Adrenal gland (tissue), 12 donors: ENCODE data around the gene CORO2B. TPM values are rescaled to one million over a fixed set of nuclear protein-coding genes. Genes with fewer than 3 reads are reported as not detected.
A peak's percentile ranks its signal among the peaks of the same experiment; 100 is the strongest.

Experiments used
- DNase-seq, 7 donors: peaks; one replicate each; pipeline ENCODE4 v3.0.0-alpha.2; 2019 to 2020
- H3K27ac ChIP-seq, 5 donors: fragments of 200-600 bp; sonication (generic) in 4 of 5; 1 replicate in 3 of 5; 2 replicates in 2 of 5; pipeline versions ENCODE4 v1.5.1 to v1.8.0; 2016 to 2020; ENCODE audit warnings: mild to moderate bottlenecking in 1 of 5
- H3K27me3 ChIP-seq: fragments of 200-600 bp; 2 replicates; pipeline ENCODE4 v1.8.0; 2021
- H3K36me3 ChIP-seq, 2 donors: fragments of 200-600 bp; replicated peaks in 1 of 2; 1 replicate in 1 of 2; 2 replicates in 1 of 2; pipeline versions ENCODE4 v1.5.1 to v1.8.0; 2018 to 2022
- H3K4me1 ChIP-seq, 2 donors: fragments of 200-600 bp; replicated peaks in 1 of 2; 1 replicate in 1 of 2; 2 replicates in 1 of 2; pipeline versions ENCODE4 v1.5.1 to v1.8.0; 2018 to 2021
- H3K4me3 ChIP-seq, 4 donors: fragments of 200-600 bp; sonication (generic) in 3 of 4; one replicate each; pipeline ENCODE4 v1.5.1; 2016 to 2018
- H3K9me3 ChIP-seq, 3 donors: fragments of 200-600 bp; sonication (generic) in 1 of 3; replicated peaks in 1 of 3; 1 replicate in 2 of 3; 2 replicates in 1 of 3; pipeline versions ENCODE4 v1.5.1 to v1.8.0; 2016 to 2021
- CTCF ChIP-seq, 6 experiments: fragments of 450-650 bp in 4 of 6; fragments of 200-600 bp in 2 of 6; sonication (generic) in 1 of 6; IDR thresholded peaks; 1 replicate in 5 of 6; 2 replicates in 1 of 6; pipeline versions ENCODE4 v1.5.1 to v1.8.0; 2016 to 2021; ENCODE audit warnings: antibody characterized with exemption in 6 of 6, mild to moderate bottlenecking in 2 of 6, moderate library complexity in 1 of 6
- POLR2A ChIP-seq, 2 donors: fragments of 450-650 bp; IDR thresholded peaks; one replicate each; pipeline ENCODE4 v1.6.1; 2017; ENCODE audit warnings: antibody characterized with exemption in 2 of 2, mild to moderate bottlenecking in 2 of 2, moderate library complexity in 1 of 2
- WGBS, 4 donors: extraction: QIAGEN DNeasy Blood & Tissue Kit in 2 of 4; methylation state at CpG; one replicate each; pipeline versions ENCODE4 v1.1.5 to v1.1.7; 2013 to 2017; 5-methylcytosine and 5-hydroxymethylcytosine counted together
- intact Hi-C, 2 donors: fragments of 100-400 bp; cut with DNase I; formaldehyde crosslinking; loops; one replicate each; pipeline versions ENCODE4 v1.14.1 to v1.15.0; 2022 to 2023
- polyA plus RNA-seq, 3 donors: library from polyadenylated mRNA; stranded (reverse); fragments of 200-250 nt in 2 of 3; fragments of 350-450 nt in 1 of 3; fragmentation: Illumina TruSeq in 1 of 3; extraction: RNeasy Lipid Tissue Mini Kit (QIAGEN cat#74804) in 1 of 3; gene quantifications; one replicate each; pipeline ENCODE4 v1.2.3, GENCODE V29; 2013 to 2014
- total RNA-seq, 9 donors: library from RNA; depleted of rRNA in 4 of 9; stranded (reverse); fragments of >200 nt in 4 of 9; fragments of 120-200 nt in 1 of 9; fragmentation: NEBNext Ultra II Directional in 1 of 9; extraction: Animal tissue kit (Norgen Biotek cat#: 25700) in 1 of 9; gene quantifications; one replicate each; pipeline versions ENCODE4 v1.1.0 to v1.2.4, GENCODE V29; 2013 to 2023
- donor health status: healthy with polysubstance abuse.
- donor health status: Bipolar disorder and iron deficiency.
- donor health status: DM: yes; HTN: yes; CAD: no.
- donor health status: DM: no; HTN: no; CAD: no.
- donor health status: DM: no; HTN: no; CAD: no.
- donor health status: DM: yes; HTN: yes; CAD: no.

The CORO2B gene
- total and polyA plus RNA-seq, 12 donors = 2.8 to 8.4 (median 4.3) TPM

DNA sequence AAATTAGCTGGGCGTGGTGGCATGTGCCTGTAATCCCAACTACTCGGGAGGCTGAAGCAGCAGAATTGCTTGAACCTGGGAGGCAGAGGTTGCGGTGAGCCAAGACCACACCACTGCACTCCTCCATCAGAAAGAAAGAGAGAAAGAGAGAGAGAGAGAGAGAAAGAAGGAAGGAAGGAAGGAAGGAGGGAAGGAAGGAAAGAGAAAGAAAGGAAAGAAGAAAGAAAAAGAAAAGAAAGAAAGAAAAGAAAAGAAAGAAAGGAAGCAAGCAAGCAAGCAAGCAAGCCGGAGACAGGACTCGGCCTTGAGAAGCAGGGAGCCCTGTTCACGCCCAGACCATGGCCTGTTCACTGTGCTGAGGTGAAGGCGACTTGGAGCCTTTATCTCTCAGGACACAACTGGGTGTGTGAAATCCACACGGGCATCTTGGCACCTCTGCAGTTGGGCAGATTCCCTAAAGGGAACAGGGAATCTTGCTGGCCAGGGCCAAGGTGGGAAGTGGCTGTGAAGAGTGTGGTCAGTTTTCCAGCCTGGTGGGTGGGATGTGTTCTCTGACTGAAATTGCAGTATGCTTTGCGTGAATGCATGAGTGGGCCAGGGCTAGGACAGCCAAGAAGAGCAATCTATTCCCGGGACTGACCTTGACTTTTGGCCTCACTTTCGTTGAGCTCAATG is 90.3 kb downstream of the CORO2B start:
- H3K4me1 ChIP-seq = no peaks in the 10 kb centered on the region
- H3K9me3 ChIP-seq = no peaks in the 10 kb centered on the region
- intact Hi-C loops = no loop called here
- H3K27ac ChIP-seq = no peak overlapping the region
- no peaks in the 10 kb centered on the region for H3K36me3 ChIP-seq
- 58 to 72% (median 66%) methylated on average over 11 of the region's 11 CpGs for WGBS, 4 donors
- H3K27me3 ChIP-seq = no peaks in the 10 kb centered on the region
- TF ChIP-seq POLR2A (IDR thresholded peaks at IDR 0.05) = no peak
- TF ChIP-seq CTCF (IDR thresholded peaks at IDR 0.05) = no peak
- peak in 1 of 7 donors; percentile 30 for DNase-seq
- no peak overlapping the region for H3K4me3 ChIP-seq

GRCh38 chr15:68672251-68672650 is 93.5 kb downstream of the CORO2B start:
- TF ChIP-seq CTCF (IDR thresholded peaks at IDR 0.05) (no peak), POLR2A (IDR thresholded peaks at IDR 0.05) (no peak)
- Histone ChIP-seq H3K36me3 (no peaks in the 10 kb centered on the region), H3K27ac (no peak overlapping the region), H3K27me3 (no peaks in the 10 kb centered on the region), H3K9me3 (no peaks in the 10 kb centered on the region), H3K4me3 (no peak overlapping the region), H3K4me1 (no peaks in the 10 kb centered on the region)
- intact Hi-C loops = loop anchor here (10.0 kb wide), 2 partner anchors 367 to 417 kb away; no protein-coding TSS in a partner anchor
- WGBS, 4 donors = 53 to 57% (median 55%) methylated on average over 4 of the region's 4 CpGs
- no peak for DNase-seq

GRCh38 chr15:68672781-68673205 is 94.0 kb downstream of the CORO2B start:
- TF ChIP-seq CTCF (IDR thresholded peaks at IDR 0.05) (no peak), POLR2A (IDR thresholded peaks at IDR 0.05) (no peak)
- Histone ChIP-seq H3K9me3 (no peaks in the 10 kb centered on the region), H3K36me3 (no peaks in the 10 kb centered on the region), H3K27ac (no peak overlapping the region), H3K4me1 (no peaks in the 10 kb centered on the region), H3K4me3 (no peak overlapping the region), H3K27me3 (no peaks in the 10 kb centered on the region)
- no peak for DNase-seq
- intact Hi-C loops = loop anchor here (10.0 kb wide), 2 partner anchors 368 to 418 kb away; no protein-coding TSS in a partner anchor
- 67 to 78% (median 75%) methylated on average over 1 to 4 of the region's 4 CpGs for WGBS, 4 donors

DNA sequence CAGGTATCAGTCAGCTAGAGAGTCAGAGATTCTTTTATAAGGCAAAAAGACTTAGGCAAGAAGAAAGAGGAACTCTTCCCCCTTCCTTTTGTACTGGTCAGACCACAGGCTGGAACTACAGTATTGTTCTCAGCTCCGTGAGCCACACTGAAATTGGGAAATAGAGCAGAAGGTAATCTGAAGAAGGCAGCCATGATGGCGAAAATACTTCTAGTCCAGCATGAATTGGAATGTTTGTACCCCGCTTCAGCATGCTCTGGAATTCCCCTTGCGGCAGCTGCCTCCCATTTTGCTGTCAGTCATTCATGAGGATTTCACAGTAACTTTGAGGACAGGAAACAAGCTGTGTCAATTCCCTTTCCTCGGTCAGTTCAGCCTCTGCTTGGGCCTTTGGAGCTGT is 96.2 kb downstream of the CORO2B start:
- no peak for DNase-seq
- WGBS, 4 donors = 51 to 68% (median 61%) methylated on average over 5 of the region's 5 CpGs
- intact Hi-C loops = loop anchor here (2.0 to 10.0 kb wide), 4 partner anchors 116 to 420 kb away; no protein-coding TSS in a partner anchor

More for the DNA sequence above, 96.2 kb downstream of the CORO2B start:
- no peaks in the 10 kb centered on the region for H3K36me3 ChIP-seq
- TF ChIP-seq CTCF (IDR thresholded peaks at IDR 0.05) (no peak), POLR2A (IDR thresholded peaks at IDR 0.05) (no peak)
- no peaks in the 10 kb centered on the region for H3K9me3 ChIP-seq
- no peak overlapping the region for H3K4me3 ChIP-seq
- no peak overlapping the region for H3K27ac ChIP-seq
- no peaks in the 10 kb centered on the region for H3K4me1 ChIP-seq
- no peaks in the 10 kb centered on the region for H3K27me3 ChIP-seq
